K562 (cell line): ENCODE measurements around the gene APEX1. TPM values are rescaled to one million over a fixed set of nuclear protein-coding genes. Genes with fewer than 3 reads are reported as not detected.

Experiments
- BDP1 ChIP-seq: IDR thresholded peaks from 3 replicates; pipeline ENCODE4 v1.6.1; 2011; ENCODE audit not compliant: insufficient read length, insufficient read depth
- CBFA2T2 ChIP-seq: fragments of 450-650 bp; conservative IDR thresholded peaks from 2 replicates; pipeline ENCODE4 v1.6.1; 2017; ENCODE audit warnings: mild to moderate bottlenecking
- HCFC1 ChIP-seq: IDR thresholded peaks from 2 replicates; pipeline ENCODE4 v1.6.1; 2012; ENCODE audit warnings: low read depth, low read length, improper control_type of control experiment
- HMG20B ChIP-seq: fragments of 250-450 bp; sonication (Bioruptor Pico); IDR thresholded peaks from 2 replicates; pipeline ENCODE4 v1.5.0; 2021; ENCODE audit warnings: mild to moderate bottlenecking
- ILK ChIP-seq: fragments of 450-650 bp; IDR thresholded peaks from 2 replicates; pipeline ENCODE4 v1.6.1; 2016; ENCODE audit warnings: missing genetic modification characterization, low read depth, mild to moderate bottlenecking, missing compliant biosample characterization, moderate library complexity, borderline replicate concordance
- POLR2A ChIP-seq: fragments of 450-650 bp; conservative IDR thresholded peaks from 2 replicates; pipeline ENCODE4 v1.6.1; 2016
- PRMT5 ChIP-seq: sonication (generic); formaldehyde crosslinking; IDR thresholded peaks from 2 replicates; pipeline ENCODE4 v1.5.0; 2020; ENCODE audit warnings: missing genetic modification reagents
- RBM39 ChIP-seq: fragments of 200-400 bp; formaldehyde crosslinking; optimal IDR thresholded peaks from 2 replicates; pipeline ENCODE3; 2018; ENCODE audit warnings: low read depth, low read length
- RCOR1 ChIP-seq, 2 experiments: IDR thresholded peaks; 2 replicates each; pipeline ENCODE4 v1.6.1; 2012; ENCODE audit warnings: low read depth in 2 of 2, low read length in 2 of 2, borderline replicate concordance in 1 of 2, improper control_type of control experiment in 1 of 2
- SRSF1 ChIP-seq: fragments of 200-400 bp; formaldehyde crosslinking; IDR thresholded peaks from 2 replicates; pipeline ENCODE4 v1.6.1; 2017; ENCODE audit warnings: mild to moderate bottlenecking, low read depth, low read length, moderate library complexity
- TAF7 ChIP-seq: fragments of 450-650 bp; IDR thresholded peaks from 2 replicates; pipeline ENCODE4 v1.6.1; 2016; ENCODE audit warnings: missing genetic modification characterization, missing compliant biosample characterization
- XRCC5 ChIP-seq: fragments of 200-400 bp; formaldehyde crosslinking; IDR thresholded peaks from 2 replicates; pipeline ENCODE4 v1.6.1; 2017; ENCODE audit warnings: low read depth, mild to moderate bottlenecking, low read length
- ZNF764 ChIP-seq: fragments of 250-450 bp; sonication (Bioruptor Pico); IDR thresholded peaks from 2 replicates; pipeline ENCODE4 v1.4.0; 2020; ENCODE audit warnings: low read depth, mild to moderate bottlenecking, moderate library complexity
- polyA plus RNA-seq, 8 experiments: library from polyadenylated mRNA; depleted of rRNA in 4 of 8; stranded (reverse) in 5 of 8; unstranded in 3 of 8; fragments of >200 nt; fragmentation: Nextera tagmentation in 2 of 8; fragmentation: Illumina TruSeq in 1 of 8; extraction: Ambion mirVana in 2 of 8; extraction: Trizol in 1 of 8; gene quantifications; 2 replicates each; pipeline versions ENCODE4 v1.2.1 to v1.2.3, GENCODE V29; 2011 to 2014; ENCODE audit warnings: inconsistent platforms in 1 of 8, missing spikeins in 1 of 8
- total RNA-seq, 7 experiments: library from RNA; depleted of rRNA in 6 of 7; stranded (reverse); fragments of >200 nt in 6 of 7; fragmentation: Illumina TruSeq in 2 of 7; extraction: Trizol in 2 of 7; gene quantifications; 2 replicates each; pipeline versions ENCODE4 v1.2.1 to v1.2.3, GENCODE V29; 2011 to 2021; ENCODE audit warnings: low replicate concordance in 1 of 7
- TF ChIP-seq, protein P1 (sequence below): sonication (generic); formaldehyde crosslinking; IDR thresholded peaks from 2 replicates; pipeline ENCODE4 v1.8.1; 2023; ENCODE audit warnings: missing genetic modification reagents, mild to moderate bottlenecking, borderline replicate concordance
- TF ChIP-seq, protein P2 (sequence below): sonication (generic); formaldehyde crosslinking; IDR thresholded peaks from 2 replicates; pipeline ENCODE4 v1.8.1; 2023; ENCODE audit warnings: mild to moderate bottlenecking, missing genetic modification reagents
- TF ChIP-seq, protein P3 (sequence below), 2 experiments: fragments of 450-650 bp in 1 of 2; sonication (generic) in 1 of 2; formaldehyde crosslinking in 1 of 2; IDR thresholded peaks in 1 of 2; conservative IDR thresholded peaks in 1 of 2; 2 replicates each; pipeline versions ENCODE4 v1.6.1 to v1.8.1; 2016 to 2023; ENCODE audit warnings: mild to moderate bottlenecking in 2 of 2, moderate library complexity in 2 of 2, inconsistent platforms in 1 of 2, missing genetic modification reagents in 1 of 2
- TF ChIP-seq, protein P4 (sequence below): fragments of 250-450 bp; sonication (Bioruptor Pico); IDR thresholded peaks from 2 replicates; pipeline ENCODE4 v1.5.0; 2020; ENCODE audit warnings: mild to moderate bottlenecking, borderline replicate concordance

APEX1 gene
- total and polyA plus RNA-seq, 9 of the 15 experiments (the other 6 are each of a cell fraction or from before 2014, with no cell fraction given) = 50.2 to 274 (median 158) TPM

DNA sequence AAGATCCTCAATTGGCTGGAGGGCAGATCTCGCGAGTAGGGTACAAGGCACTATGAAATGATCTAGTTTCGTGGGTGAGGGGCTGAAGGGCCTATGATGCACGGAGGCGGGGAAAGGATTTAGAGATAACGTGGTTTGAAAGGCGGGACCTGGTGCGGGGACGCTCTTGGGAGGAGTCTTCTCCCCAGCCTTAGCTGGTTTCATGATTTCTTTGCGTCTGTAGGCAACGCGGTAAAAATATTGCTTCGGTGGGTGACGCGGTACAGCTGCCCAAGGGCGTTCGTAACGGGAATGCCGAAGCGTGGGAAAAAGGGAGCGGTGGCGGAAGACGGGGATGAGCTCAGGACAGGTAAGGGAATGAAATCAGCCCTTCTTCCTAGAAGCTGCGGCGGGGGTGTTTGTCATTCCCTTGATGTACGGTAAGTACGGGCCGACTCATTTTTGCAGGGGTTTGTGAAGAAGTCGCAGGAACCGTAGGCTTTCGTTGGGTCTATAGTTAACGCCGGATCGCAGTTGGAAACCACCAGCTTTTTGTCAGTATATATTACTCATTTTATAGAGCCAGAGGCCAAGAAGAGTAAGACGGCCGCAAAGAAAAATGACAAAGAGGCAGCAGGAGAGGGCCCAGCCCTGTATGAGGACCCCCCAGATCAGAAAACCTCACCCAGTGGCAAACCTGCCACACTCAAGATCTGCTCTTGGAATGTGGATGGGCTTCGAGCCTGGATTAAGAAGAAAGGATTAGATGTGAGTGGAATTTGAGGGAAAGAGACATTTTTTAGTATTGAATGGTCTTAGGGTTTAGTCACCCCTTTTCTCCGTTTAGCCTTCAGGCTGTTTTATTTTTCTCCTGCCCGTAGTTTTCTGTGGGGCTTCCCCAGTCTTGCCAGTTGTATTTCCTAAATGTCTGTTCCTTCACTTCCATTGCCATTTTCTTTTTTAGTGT, 602 bp downstream of the APEX1 start (continued):
- TF ChIP-seq, protein P1, sequence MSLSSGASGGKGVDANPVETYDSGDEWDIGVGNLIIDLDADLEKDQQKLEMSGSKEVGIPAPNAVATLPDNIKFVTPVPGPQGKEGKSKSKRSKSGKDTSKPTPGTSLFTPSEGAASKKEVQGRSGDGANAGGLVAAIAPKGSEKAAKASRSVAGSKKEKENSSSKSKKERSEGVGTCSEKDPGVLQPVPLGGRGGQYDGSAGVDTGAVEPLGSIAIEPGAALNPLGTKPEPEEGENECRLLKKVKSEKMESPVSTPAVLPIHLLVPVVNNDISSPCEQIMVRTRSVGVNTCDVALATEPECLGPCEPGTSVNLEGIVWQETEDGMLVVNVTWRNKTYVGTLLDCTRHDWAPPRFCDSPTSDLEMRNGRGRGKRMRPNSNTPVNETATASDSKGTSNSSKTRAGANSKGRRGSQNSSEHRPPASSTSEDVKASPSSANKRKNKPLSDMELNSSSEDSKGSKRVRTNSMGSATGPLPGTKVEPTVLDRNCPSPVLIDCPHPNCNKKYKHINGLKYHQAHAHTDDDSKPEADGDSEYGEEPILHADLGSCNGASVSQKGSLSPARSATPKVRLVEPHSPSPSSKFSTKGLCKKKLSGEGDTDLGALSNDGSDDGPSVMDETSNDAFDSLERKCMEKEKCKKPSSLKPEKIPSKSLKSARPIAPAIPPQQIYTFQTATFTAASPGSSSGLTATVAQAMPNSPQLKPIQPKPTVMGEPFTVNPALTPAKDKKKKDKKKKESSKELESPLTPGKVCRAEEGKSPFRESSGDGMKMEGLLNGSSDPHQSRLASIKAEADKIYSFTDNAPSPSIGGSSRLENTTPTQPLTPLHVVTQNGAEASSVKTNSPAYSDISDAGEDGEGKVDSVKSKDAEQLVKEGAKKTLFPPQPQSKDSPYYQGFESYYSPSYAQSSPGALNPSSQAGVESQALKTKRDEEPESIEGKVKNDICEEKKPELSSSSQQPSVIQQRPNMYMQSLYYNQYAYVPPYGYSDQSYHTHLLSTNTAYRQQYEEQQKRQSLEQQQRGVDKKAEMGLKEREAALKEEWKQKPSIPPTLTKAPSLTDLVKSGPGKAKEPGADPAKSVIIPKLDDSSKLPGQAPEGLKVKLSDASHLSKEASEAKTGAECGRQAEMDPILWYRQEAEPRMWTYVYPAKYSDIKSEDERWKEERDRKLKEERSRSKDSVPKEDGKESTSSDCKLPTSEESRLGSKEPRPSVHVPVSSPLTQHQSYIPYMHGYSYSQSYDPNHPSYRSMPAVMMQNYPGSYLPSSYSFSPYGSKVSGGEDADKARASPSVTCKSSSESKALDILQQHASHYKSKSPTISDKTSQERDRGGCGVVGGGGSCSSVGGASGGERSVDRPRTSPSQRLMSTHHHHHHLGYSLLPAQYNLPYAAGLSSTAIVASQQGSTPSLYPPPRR (CRISPR knock-in tag) = no peak
- TF ChIP-seq HMG20B (CRISPR knock-in tag) (no peak), CBFA2T2 (no peak), HCFC1 (no peak), BDP1 (no peak), RBM39 (no peak), SRSF1 (no peak), PRMT5 (no peak), TAF7 (tag) (0 out of 2 replicates have a peak, but pooled peaks have one; percentile 14), RCOR1 (IDR thresholded peaks at IDR 0.05; ENCODE audit: borderline replicate concordance in 1 of 2, low read depth in 2 of 2, low read length in 2 of 2) (peak in 1 of 2 experiments; percentile 48; a peak in 1 of 4 replicates), POLR2A (peak; percentile 69), ILK (no peak), XRCC5 (no peak), ZNF764 (CRISPR knock-in tag) (no peak)
- TF ChIP-seq, protein P2, sequence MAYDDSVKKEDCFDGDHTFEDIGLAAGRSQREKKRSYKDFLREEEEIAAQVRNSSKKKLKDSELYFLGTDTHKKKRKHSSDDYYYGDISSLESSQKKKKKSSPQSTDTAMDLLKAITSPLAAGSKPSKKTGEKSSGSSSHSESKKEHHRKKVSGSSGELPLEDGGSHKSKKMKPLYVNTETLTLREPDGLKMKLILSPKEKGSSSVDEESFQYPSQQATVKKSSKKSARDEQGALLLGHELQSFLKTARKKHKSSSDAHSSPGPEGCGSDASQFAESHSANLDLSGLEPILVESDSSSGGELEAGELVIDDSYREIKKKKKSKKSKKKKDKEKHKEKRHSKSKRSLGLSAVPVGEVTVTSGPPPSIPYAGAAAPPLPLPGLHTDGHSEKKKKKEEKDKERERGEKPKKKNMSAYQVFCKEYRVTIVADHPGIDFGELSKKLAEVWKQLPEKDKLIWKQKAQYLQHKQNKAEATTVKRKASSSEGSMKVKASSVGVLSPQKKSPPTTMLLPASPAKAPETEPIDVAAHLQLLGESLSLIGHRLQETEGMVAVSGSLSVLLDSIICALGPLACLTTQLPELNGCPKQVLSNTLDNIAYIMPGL (CRISPR knock-in tag) = no peak
- TF ChIP-seq, protein P3, sequence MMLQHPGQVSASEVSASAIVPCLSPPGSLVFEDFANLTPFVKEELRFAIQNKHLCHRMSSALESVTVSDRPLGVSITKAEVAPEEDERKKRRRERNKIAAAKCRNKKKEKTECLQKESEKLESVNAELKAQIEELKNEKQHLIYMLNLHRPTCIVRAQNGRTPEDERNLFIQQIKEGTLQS (IDR thresholded peaks at IDR 0.05) = 0 out of 2 replicates have a peak, but pooled peaks have one; percentile 23
- TF ChIP-seq, protein P3 (CRISPR knock-in tag; conservative IDR thresholded peaks at IDR 0.05) = no peak
- TF ChIP-seq, protein P4, sequence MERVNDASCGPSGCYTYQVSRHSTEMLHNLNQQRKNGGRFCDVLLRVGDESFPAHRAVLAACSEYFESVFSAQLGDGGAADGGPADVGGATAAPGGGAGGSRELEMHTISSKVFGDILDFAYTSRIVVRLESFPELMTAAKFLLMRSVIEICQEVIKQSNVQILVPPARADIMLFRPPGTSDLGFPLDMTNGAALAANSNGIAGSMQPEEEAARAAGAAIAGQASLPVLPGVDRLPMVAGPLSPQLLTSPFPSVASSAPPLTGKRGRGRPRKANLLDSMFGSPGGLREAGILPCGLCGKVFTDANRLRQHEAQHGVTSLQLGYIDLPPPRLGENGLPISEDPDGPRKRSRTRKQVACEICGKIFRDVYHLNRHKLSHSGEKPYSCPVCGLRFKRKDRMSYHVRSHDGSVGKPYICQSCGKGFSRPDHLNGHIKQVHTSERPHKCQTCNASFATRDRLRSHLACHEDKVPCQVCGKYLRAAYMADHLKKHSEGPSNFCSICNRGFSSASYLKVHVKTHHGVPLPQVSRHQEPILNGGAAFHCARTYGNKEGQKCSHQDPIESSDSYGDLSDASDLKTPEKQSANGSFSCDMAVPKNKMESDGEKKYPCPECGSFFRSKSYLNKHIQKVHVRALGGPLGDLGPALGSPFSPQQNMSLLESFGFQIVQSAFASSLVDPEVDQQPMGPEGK (CRISPR knock-in tag) = no peak
